ENCODE measurements around the gene ILK.

GRCh38 chr11:6604790-6605189 is 1.2 kb downstream of the ILK start:
- TF ChIP-seq POLR2A (IDR thresholded peaks at IDR 0.05) (no peak), EP300 (IDR thresholded peaks at IDR 0.05) (no peak), POLR2AphosphoS5 (IDR thresholded peaks at IDR 0.05) (no peak)
- TF ChIP-seq, protein P1, sequence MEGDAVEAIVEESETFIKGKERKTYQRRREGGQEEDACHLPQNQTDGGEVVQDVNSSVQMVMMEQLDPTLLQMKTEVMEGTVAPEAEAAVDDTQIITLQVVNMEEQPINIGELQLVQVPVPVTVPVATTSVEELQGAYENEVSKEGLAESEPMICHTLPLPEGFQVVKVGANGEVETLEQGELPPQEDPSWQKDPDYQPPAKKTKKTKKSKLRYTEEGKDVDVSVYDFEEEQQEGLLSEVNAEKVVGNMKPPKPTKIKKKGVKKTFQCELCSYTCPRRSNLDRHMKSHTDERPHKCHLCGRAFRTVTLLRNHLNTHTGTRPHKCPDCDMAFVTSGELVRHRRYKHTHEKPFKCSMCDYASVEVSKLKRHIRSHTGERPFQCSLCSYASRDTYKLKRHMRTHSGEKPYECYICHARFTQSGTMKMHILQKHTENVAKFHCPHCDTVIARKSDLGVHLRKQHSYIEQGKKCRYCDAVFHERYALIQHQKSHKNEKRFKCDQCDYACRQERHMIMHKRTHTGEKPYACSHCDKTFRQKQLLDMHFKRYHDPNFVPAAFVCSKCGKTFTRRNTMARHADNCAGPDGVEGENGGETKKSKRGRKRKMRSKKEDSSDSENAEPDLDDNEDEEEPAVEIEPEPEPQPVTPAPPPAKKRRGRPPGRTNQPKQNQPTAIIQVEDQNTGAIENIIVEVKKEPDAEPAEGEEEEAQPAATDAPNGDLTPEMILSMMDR (IDR thresholded peaks at IDR 0.05) = no peak

Measured in suprapubic skin (tissue), 4 donors.